ENCODE data around the gene NCOR1. TPM values are rescaled to one million over a fixed set of nuclear protein-coding genes. Genes with fewer than 3 reads are reported as not detected.
A peak's percentile ranks its signal among the peaks of the same experiment; 100 is the strongest.

The NCOR1 gene
- total RNA-seq, 1 experiment from 2014 or later, result 124 TPM

- Mint-ChIP-seq H3K4me3 (no peak overlapping the region), H3K36me3 (peaks cover 70% of the 10 kb centered on the region), H3K27ac (no peak overlapping the region), H3K4me1 (no peaks in the 10 kb centered on the region), H3K27me3 (ENCODE audit: low read depth) (no peaks in the 10 kb centered on the region), H3K9me3 (no peaks in the 10 kb centered on the region)
- ATAC-seq (no peak), DNase-seq (ENCODE audit: low spot score) (no peak)
- ChIA-PET CTCF (no interaction called here), POLR2A (no interaction called here)
- TF ChIP-seq MAX (CRISPR knock-in tag; IDR thresholded peaks at IDR 0.05), result no peak
Measured at GRCh38 chr17:16025202-16025601, 190.1 kb downstream of the NCOR1 start.

- Mint-ChIP-seq H3K27ac (peak overlapping the region; percentile 4; the same call in 1 of the 2 replicates), H3K27me3 (ENCODE audit: low read depth) (no peaks in the 10 kb centered on the region), H3K4me1 (no peaks in the 10 kb centered on the region), H3K4me3 (no peak overlapping the region), H3K36me3 (peaks cover 64% of the 10 kb centered on the region), H3K9me3 (no peaks in the 10 kb centered on the region)
- ChIA-PET CTCF (no interaction called here), POLR2A (no interaction called here)
- ATAC-seq (no peak), DNase-seq (ENCODE audit: low spot score) (no peak)
- no peak for TF ChIP-seq NFYB (CRISPR knock-in tag; conservative IDR thresholded peaks at IDR 0.05; ENCODE audit: low read depth)
- TF ChIP-seq ZNF423 (CRISPR knock-in tag; IDR thresholded peaks at IDR 0.05), result no peak
- no peak for TF ChIP-seq TEAD1 (CRISPR knock-in tag; IDR thresholded peaks at IDR 0.05)
- TF ChIP-seq ATF3 (CRISPR knock-in tag; conservative IDR thresholded peaks at IDR 0.05), result no peak
- TF ChIP-seq, protein P1, sequence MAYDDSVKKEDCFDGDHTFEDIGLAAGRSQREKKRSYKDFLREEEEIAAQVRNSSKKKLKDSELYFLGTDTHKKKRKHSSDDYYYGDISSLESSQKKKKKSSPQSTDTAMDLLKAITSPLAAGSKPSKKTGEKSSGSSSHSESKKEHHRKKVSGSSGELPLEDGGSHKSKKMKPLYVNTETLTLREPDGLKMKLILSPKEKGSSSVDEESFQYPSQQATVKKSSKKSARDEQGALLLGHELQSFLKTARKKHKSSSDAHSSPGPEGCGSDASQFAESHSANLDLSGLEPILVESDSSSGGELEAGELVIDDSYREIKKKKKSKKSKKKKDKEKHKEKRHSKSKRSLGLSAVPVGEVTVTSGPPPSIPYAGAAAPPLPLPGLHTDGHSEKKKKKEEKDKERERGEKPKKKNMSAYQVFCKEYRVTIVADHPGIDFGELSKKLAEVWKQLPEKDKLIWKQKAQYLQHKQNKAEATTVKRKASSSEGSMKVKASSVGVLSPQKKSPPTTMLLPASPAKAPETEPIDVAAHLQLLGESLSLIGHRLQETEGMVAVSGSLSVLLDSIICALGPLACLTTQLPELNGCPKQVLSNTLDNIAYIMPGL (CRISPR knock-in tag; IDR thresholded peaks at IDR 0.05), result no peak
- TF ChIP-seq RORB (CRISPR knock-in tag; IDR thresholded peaks at IDR 0.05), result no peak
- no peak for TF ChIP-seq GABPB1 (CRISPR knock-in tag; IDR thresholded peaks at IDR 0.05)
- TF ChIP-seq ZMAT4 (CRISPR knock-in tag; IDR thresholded peaks at IDR 0.05), result no peak
- no peak for TF ChIP-seq ZBTB43 (CRISPR knock-in tag; IDR thresholded peaks at IDR 0.05)
- no peak for TF ChIP-seq NFE2L1 (CRISPR knock-in tag; IDR thresholded peaks at IDR 0.05)
- TF ChIP-seq, protein P2, sequence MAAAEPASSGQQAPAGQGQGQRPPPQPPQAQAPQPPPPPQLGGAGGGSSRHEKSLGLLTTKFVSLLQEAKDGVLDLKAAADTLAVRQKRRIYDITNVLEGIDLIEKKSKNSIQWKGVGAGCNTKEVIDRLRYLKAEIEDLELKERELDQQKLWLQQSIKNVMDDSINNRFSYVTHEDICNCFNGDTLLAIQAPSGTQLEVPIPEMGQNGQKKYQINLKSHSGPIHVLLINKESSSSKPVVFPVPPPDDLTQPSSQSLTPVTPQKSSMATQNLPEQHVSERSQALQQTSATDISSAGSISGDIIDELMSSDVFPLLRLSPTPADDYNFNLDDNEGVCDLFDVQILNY (CRISPR knock-in tag; IDR thresholded peaks at IDR 0.05), result no peak
- no peak for TF ChIP-seq CDX4 (CRISPR knock-in tag; IDR thresholded peaks at IDR 0.05; ENCODE audit: borderline replicate concordance)
- no peak for TF ChIP-seq CTCF (IDR thresholded peaks at IDR 0.05)
- TF ChIP-seq, protein P3, sequence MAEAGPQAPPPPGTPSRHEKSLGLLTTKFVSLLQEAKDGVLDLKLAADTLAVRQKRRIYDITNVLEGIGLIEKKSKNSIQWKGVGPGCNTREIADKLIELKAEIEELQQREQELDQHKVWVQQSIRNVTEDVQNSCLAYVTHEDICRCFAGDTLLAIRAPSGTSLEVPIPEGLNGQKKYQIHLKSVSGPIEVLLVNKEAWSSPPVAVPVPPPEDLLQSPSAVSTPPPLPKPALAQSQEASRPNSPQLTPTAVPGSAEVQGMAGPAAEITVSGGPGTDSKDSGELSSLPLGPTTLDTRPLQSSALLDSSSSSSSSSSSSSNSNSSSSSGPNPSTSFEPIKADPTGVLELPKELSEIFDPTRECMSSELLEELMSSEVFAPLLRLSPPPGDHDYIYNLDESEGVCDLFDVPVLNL (CRISPR knock-in tag; IDR thresholded peaks at IDR 0.05; ENCODE audit: borderline replicate concordance, low read depth), result no peak
- no peak for TF ChIP-seq MAX (CRISPR knock-in tag; IDR thresholded peaks at IDR 0.05)
- TF ChIP-seq ZNF416 (CRISPR knock-in tag; IDR thresholded peaks at IDR 0.05), result no peak
- TF ChIP-seq, protein P4, sequence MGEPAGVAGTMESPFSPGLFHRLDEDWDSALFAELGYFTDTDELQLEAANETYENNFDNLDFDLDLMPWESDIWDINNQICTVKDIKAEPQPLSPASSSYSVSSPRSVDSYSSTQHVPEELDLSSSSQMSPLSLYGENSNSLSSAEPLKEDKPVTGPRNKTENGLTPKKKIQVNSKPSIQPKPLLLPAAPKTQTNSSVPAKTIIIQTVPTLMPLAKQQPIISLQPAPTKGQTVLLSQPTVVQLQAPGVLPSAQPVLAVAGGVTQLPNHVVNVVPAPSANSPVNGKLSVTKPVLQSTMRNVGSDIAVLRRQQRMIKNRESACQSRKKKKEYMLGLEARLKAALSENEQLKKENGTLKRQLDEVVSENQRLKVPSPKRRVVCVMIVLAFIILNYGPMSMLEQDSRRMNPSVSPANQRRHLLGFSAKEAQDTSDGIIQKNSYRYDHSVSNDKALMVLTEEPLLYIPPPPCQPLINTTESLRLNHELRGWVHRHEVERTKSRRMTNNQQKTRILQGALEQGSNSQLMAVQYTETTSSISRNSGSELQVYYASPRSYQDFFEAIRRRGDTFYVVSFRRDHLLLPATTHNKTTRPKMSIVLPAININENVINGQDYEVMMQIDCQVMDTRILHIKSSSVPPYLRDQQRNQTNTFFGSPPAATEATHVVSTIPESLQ (CRISPR knock-in tag; IDR thresholded peaks at IDR 0.05), result no peak
- TF ChIP-seq PREB (CRISPR knock-in tag; IDR thresholded peaks at IDR 0.05; ENCODE audit: borderline replicate concordance), result no peak
- no peak for TF ChIP-seq ZNF317 (CRISPR knock-in tag; IDR thresholded peaks at IDR 0.05; ENCODE audit: borderline replicate concordance, low read depth)
Measured at GRCh38 chr17:16023881-16024280, 191.5 kb downstream of the NCOR1 start.

Data from WTC11 (cell line).